CD4-positive, alpha-beta T cell treated with Interleukin-6 at 100 ng/mL for 8 hours (primary cell): ENCODE data around the gene PPM1E.
"Not testable (repeated sequence)": the region's sequence is repeated elsewhere in the genome, so short reads cannot be mapped to it uniquely, and the experiment has no call there.

Source experiments
- DNase-seq: peaks from one replicate; pipeline ENCODE4 v3.0.0-alpha.2; 2020; ENCODE audit warnings: mixed read lengths, low spot score

Gene PPM1E

DNA sequence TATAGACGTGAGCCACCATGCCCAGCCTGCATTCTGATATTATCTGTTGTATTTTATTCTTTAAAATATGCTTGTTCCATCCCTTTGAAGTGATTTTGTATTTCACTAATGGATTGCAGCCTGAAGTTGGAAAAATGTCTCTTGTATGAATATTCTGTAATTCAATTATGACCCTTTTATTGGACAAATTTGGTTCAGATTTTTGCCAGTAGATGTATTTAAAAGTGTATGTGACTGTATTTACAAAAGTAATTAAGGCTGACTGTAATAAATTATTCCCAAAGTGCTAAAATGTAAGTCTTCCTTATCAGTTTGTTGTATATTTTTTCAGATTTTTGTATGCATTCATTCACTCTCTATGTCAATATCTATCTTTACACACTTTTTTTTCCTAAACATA is 23.8 kb downstream of the PPM1E start:
- no peak for DNase-seq

GRCh38 chr17:58783380-58783779 is 27.7 kb downstream of the PPM1E start:
- no peak for DNase-seq

DNA sequence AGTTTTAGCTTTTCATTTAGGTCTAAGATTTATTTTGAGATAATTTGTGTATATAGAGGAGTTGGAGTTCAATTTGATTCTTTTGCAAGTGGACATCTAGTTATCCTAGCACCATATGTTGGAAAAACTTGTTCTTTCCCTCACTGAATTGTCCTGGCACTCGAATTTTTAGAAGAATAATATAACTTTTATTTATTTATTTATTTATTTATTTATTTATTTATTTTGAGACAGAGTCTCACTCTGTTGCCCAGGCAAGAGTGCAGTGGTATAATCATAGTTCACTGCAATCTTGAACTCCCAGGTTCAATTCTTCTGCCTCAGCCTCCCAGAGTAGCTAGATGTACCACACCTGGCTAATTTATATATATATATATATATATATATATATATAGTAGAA is 29.4 kb downstream of the PPM1E start:
- no peak for DNase-seq

- no peak for DNase-seq
Measured at GRCh38 chr17:58786586-58787295, 31.1 kb downstream of the PPM1E start.

DNA sequence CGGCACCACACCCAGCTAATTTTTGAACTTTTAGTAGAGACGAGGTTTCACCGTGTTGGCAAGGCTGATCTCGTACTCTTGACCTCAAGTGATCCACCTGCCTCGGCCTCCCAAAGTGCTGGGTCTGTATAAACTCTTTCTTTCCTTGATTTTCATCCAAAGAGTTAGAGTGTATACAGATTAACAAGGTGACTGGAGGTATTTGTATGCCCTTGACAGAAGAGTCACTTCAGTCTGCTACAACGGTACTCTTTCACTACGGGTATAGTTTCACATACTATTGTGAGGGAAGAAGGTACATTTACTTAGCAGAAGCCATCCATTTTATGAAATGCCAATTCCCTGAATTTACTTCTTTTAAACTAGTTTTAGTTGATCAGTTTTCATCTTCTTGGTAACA is 32.5 kb downstream of the PPM1E start:
- DNase-seq, result no peak

- no peak for DNase-seq
Measured at GRCh38 chr17:58789160-58789559, 33.5 kb downstream of the PPM1E start.

DNA sequence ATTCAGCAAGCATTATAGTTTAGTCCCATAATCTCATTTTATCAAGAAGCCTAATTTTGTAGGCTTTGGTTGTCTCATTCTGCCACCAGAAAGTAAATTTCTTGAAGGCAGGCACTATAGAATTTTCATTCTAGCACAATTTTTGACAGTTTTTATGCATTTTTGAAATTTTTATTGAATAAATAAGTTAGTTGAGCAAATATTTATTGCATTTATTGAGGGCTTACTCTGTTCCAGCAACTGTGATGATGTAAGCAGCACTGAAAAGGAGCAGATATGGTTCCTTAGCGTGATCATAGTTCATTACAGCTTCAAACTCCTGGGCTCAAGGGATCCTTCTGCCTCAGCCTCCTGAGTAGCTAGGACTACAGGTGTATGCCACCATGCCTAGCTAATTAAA is 34.2 kb downstream of the PPM1E start:
- no peak for DNase-seq

DNA sequence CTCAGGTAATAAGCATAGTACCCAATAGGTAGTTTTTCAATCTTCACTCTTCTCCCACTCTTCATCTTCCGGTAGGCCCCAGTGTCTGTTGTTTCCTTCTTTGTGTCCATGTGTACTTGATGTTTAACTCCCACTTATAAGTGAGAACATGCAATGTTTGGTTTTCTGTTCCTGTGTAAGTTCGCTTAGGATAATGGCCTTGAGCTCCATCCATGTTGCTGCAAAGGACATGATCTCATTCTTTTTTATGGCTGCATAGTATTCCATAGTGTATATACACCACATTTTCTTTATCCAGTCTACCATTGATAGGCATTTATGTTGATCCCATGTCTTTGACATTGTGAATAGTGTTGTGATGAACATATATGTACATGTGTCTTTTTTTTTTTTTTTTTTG is 38.9 kb downstream of the PPM1E start:
- not testable (repeated sequence) for DNase-seq

GRCh38 chr17:58802188-58802587 is 46.5 kb downstream of the PPM1E start:
- no peak for DNase-seq

DNA sequence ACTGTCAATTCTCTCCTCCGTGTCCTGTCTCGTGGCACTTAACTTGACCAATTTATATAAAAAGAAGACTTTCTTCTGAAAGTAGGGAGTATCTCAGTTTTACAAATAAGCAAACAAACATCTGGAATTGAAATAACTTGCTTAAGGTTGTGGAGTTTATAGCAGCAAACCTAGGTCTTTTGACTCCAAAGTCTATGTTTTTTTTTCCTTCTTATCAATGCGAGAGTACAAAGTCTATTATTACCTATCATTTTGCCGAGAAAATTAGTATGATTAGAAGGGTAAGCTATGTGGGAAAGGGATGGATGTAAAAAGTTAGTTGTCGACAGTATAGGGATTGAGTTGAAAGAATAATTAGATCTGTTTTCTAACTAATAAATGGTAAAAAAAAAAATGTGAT is 50.4 kb downstream of the PPM1E start:
- no peak for DNase-seq

DNA sequence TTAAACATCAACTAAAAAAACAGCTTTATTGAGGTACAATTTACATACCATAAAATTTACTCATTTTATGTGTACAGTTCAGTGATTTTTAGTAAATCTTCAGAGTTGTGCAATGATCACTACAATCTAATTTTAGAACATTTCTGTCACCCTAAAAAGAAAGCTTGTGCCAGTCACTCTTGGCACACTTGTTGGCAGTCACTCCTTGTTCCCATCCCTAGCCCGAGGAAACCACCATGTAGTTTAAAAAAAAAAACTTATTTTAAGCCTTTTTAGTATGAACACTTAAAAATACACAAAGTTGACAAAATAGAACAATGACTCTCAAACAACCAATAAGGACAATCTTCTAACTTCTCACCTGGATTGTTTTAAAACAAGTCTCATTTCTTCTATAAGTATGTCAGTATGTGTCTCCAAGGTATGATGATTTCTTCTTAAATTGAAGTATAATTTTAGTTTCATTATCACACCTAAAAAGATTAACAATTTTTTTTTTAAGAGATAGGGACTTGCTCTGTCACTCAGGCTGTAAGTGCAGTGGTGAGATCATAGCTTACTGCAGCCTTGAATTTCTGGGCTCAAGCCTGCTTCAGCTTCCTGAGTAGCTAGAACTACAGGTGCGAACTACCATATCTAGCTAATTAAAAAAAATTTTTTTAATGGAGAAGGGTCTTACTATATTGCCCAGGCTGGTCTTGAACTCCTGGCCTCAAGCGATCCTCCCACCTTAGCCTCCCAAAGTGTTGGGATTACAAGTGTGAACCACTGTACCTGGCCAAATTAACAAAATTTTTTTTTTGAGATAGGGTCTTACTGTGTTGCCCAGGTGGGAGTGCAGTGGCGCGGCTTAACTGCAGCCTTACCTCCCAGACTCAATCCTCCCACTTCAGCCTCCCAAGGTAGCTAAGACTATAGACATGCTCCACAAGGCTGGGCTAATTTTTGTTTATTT is 53.2 kb downstream of the PPM1E start:
- no peak for DNase-seq

- DNase-seq, result no peak
Measured at GRCh38 chr17:58809564-58809936, 53.9 kb downstream of the PPM1E start.

DNA sequence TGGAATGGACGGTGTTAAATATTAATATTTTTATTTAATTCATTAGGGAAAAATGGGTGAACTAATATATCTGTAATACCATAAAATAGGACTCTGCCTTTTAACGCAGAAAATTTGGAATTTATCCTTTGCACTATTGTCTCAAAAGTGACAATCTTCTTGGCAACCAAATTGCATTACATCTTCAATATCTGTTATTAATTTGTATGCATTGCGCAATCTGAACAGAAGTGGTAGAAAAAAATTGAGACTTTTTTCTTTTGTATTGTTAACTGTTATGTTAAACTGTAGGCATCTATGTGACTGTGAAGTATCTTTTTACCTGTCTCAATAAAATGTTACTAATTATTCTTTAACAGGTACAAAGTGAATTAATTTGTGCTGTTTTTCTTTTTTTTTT is 55.6 kb downstream of the PPM1E start:
- DNase-seq, result no peak

DNA sequence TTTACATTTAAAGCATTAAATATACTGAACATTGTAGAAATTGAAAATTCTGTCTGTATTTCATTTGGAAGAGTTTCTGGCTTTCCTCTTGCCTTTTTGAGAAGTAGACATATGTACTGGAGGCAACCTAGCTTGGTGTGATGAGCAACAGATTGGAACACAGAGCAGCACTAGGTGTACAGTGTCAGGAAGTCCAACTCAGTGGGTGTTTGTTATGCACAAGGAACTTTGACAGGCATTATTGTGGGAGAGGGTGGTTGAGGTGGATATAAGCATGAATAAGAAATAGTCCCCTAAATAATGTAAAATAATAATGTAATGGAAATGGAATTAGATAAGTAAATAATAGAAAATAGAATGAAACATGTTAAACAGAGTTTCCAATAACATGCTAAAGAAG is 58.1 kb downstream of the PPM1E start:
- DNase-seq, result no peak

DNA sequence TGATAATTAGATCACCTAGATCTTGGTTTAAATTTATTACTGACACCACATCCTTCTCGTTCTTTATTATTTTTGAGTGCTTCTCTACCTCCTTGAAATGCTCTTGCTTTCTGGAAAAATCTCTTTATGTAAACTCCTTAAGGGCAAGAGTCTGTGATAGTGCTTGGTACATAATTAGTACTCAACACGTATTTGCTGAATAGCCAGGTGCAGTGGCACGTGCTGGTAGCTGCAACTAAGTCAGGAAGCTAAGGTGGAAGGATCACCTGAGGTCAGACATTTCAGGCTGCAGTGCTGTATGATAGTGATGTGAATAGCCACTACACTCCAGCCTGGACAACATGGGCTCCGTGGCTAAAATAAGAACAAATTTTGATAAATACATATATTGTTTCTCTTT is 63.0 kb downstream of the PPM1E start:
- no peak for DNase-seq

DNA sequence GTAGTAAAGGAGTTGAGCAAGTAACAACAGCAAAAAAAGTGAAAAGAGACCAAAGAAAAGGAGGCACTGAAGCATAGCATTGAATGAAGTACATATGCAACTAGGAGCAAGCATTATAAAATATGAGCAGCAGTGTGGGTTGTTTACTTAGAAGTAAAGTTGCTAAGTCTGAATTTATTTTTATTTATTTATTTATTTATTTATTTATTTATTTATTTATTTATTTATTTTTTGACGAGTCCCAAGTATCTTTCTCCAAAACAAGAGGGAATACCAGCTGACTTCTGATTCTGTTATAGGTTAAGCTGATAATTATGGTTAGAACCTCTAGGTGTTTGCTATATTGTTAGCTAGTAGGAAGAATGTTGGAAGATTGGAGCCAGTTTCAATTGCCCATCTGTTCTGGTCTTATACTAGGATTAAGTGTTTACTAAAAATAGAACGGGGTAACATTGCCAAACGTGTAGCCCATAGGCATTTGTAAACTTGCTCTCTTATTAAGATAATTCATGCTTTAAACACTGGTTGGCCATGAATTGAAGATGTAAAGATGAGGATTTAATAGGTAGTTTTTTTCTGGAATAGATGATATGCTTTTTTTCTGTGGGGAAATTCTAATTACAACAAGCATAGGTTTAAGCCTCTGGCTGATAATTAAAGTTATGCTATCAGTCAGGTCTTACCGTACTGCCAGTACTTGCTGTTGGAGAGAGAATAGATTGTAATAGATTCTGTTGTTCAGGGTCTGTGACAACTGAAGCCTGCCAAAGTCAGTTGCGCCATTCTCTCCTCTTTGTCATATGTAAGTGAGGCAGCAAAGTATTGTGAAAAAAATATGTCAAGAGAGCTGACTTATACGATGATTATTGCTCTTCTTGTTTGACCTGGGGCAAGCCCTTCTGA is 66.7 kb downstream of the PPM1E start:
- no peak for DNase-seq

DNA sequence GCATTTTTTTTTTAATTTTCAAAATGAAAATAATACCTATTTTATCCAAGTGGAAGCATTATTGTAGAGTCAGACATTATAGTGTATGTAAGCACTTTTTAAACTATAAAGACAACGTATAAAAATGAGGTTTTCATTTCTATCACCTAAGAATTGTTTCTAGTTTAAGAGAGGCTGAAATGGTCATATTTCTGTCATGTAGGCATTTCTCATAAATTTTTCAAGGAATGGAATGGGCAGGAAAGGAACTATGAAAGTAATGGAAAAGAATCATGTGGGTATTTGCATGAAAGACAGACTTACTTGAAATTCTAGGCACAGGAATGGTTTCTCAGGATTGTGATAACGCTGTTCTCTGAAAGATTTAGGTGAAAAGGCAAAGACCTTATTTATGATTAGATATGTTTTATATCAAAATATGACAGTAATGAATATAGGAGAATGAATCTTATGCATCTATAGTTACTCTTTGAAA is 67.4 kb downstream of the PPM1E start:
- DNase-seq, result no peak

DNA sequence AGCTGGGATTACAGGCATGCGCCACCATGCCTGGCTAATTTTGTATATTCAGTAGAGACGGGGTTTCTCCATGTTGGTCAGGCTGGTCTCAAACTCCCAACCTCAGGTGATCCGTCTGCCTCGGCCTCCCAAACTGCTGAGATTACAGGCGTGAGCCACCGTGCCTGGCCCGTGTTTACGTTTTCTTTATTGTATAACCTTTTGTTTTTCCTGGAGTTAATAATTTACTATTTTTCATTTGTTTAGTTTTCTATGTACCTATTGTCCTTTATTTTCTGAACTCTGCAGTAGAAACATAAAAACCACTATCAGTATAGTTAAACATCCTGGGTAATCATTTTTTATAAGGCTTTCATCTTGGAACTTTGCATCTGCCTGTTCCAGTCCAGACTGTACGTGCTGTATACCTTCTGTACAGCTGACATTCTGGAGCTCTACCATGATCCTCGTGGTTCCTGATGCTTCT is 73.6 kb downstream of the PPM1E start:
- DNase-seq, result no peak

GRCh38 chr17:58831780-58832179 is 76.1 kb downstream of the PPM1E start:
- DNase-seq, result no peak

DNA sequence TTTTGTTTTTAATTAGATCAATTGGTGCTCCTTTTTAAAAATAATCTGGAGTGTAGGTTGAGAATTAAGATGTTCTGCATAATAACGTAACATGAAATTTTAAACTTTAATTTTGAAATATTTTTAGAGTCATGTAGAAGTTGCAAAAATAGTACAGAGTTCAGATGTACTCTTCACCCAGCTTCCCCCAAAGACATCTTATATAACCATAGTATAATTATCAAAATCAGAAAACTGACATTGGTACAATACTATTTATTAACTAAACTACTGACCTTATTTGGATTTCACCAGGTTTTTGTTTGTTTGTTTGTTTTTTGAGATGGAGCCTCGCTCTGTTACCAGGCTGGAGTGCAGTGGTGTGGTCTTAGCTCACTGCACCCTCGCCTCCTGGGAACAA is 76.9 kb downstream of the PPM1E start:
- DNase-seq, result no peak

DNA sequence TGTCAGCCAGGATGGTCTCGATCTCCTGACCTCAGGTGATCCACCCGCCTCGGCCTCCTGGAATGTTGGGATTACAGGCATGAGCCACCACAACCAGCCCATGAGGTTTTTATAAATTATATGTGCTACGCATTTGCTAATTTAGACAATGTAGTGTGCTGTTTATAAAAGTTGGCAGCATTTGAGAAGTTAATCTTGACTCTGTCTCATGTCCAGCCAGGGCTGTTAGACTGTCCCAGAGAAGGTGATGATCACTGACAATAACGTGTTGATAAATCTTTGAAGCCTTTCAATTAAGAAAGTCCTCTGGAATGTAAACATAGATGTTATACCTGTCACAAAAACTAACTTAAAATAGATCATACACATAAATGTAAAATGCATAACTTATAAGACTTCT is 82.0 kb downstream of the PPM1E start:
- DNase-seq, result no peak
